OCI-LY3 (cell line): ENCODE results near the gene MAN1B1.

ENCODE experiments used
- EZH2phosphoT487 ChIP-seq: fragments of 200-600 bp; shearing (Covaris generic); IDR thresholded peaks from 2 replicates; pipeline ENCODE4 v1.6.1; 2018; ENCODE audit warnings: antibody characterized with exemption, mixed run types, low read depth
- TF ChIP-seq, protein P1 (sequence below): fragments of 200-600, 300-600 bp; sonication (generic); IDR thresholded peaks from 2 replicates; pipeline ENCODE4 v1.5.1; 2014; ENCODE audit warnings: antibody characterized with exemption, low read length, low read depth

DNA sequence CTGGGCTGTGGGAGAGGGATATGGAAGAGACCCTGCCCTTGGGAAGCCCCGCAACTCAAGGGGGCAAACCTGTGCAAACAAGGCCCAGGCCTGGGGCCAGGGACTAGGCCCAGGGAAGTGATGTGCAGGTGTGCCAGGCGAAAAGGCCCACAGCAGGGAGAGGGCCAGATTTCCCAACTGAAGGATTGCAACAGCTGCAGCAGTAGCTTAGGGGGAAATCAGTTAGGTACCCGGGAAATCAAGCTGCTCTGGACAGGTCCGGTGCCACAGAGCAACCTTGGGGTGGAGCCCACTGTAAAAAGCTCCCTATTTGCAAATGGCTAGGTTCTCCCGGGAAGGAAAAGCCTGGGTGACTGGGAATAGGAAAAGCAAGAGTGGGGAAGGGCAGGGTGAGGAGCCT, 62.6 kb downstream of the MAN1B1 start:
- TF ChIP-seq, protein P1, sequence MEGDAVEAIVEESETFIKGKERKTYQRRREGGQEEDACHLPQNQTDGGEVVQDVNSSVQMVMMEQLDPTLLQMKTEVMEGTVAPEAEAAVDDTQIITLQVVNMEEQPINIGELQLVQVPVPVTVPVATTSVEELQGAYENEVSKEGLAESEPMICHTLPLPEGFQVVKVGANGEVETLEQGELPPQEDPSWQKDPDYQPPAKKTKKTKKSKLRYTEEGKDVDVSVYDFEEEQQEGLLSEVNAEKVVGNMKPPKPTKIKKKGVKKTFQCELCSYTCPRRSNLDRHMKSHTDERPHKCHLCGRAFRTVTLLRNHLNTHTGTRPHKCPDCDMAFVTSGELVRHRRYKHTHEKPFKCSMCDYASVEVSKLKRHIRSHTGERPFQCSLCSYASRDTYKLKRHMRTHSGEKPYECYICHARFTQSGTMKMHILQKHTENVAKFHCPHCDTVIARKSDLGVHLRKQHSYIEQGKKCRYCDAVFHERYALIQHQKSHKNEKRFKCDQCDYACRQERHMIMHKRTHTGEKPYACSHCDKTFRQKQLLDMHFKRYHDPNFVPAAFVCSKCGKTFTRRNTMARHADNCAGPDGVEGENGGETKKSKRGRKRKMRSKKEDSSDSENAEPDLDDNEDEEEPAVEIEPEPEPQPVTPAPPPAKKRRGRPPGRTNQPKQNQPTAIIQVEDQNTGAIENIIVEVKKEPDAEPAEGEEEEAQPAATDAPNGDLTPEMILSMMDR, result no peak
- TF ChIP-seq EZH2phosphoT487, result no peak
